Activated naive CD4-positive, alpha-beta T cell treated with anti-CD3 and anti-CD28 coated beads, Interleukin-2, amount 50 U/mL, for 72 hours (primary cell): ENCODE results near the gene CPA4. TPM values are rescaled to one million over a fixed set of nuclear protein-coding genes. Genes with fewer than 3 reads are reported as not detected.
"Not testable (repeated sequence)": the region's sequence is repeated elsewhere in the genome, so short reads cannot be mapped to it uniquely, and the experiment has no call there.

Experiments
- ATAC-seq, 2 donors: fragments of 150-1000 bp; cut with Tn5 transposase; 2 replicates each; pipeline ENCODE4 v1.10.0; 2021; ENCODE audit warnings: mild to moderate bottlenecking in 2 of 2, moderate library complexity in 2 of 2
- DNase-seq, 2 donors: peaks; one replicate each; pipeline ENCODE4 v3.0.0; 2021 to 2022; ENCODE audit warnings: low spot score in 2 of 2
- H3K27ac Mint-ChIP-seq, 2 donors: one replicate each; pipeline ENCODE4 v1.8.0; 2022; ENCODE audit warnings: mild to moderate bottlenecking in 2 of 2, mixed read lengths in 2 of 2
- H3K36me3 Mint-ChIP-seq, 2 donors: one replicate each; pipeline ENCODE4 v1.8.0; 2022; ENCODE audit warnings: mixed read lengths in 2 of 2
- H3K9me3 Mint-ChIP-seq, 2 donors: one replicate each; pipeline ENCODE4 v1.8.0; 2022; ENCODE audit warnings: mixed read lengths in 2 of 2
- total RNA-seq, 2 donors: library from RNA; stranded (reverse); gene quantifications; one replicate each; pipeline ENCODE4 v1.2.3, GENCODE V29; 2022

Gene CPA4
- total RNA-seq = not detected

- Mint-ChIP-seq H3K27ac (no peak within 1 kb of the TSS), H3K9me3 (peaks cover 0 to 10% of the 10 kb centered on the region in 2 donors), H3K36me3 (peaks cover 0 to 22% of the 10 kb centered on the region in 2 donors)
- DNase-seq = no peak
- no peak for ATAC-seq
These were observed at the start of gene CPA4 for GRCh38 chr7:130292682-130293257. Gene CPA4, plus strand, starts transcription at chr7:130293161. Its CDS starts 20 bp downstream, at chr7:130293181.

- Mint-ChIP-seq H3K36me3 (peaks cover 0 to 19% of the 10 kb centered on the region in 2 donors), H3K9me3 (peaks cover 0 to 17% of the 10 kb centered on the region in 2 donors)
- H3K27ac Mint-ChIP-seq, ATAC-seq, DNase-seq: not testable (repeated sequence)
These were observed 49.5 kb upstream of the CPA4 start for GRCh38 chr7:130243486-130243885.

- Mint-ChIP-seq H3K36me3 (peaks cover 0 to 19% of the 10 kb centered on the region in 2 donors), H3K9me3 (peaks cover 0 to 17% of the 10 kb centered on the region in 2 donors)
- not testable (repeated sequence) for DNase-seq, ATAC-seq, H3K27ac Mint-ChIP-seq
These were observed 46.5 kb upstream of the CPA4 start for GRCh38 chr7:130246491-130246890.

- ATAC-seq, H3K27ac Mint-ChIP-seq, DNase-seq: not testable (repeated sequence)
- Mint-ChIP-seq H3K36me3 (peaks cover 6 to 23% of the 10 kb centered on the region in 2 donors), H3K9me3 (peaks cover 0 to 23% of the 10 kb centered on the region in 2 donors)
These were observed 44.1 kb upstream of the CPA4 start for GRCh38 chr7:130248842-130249241.

GRCh38 chr7:130249626-130250025, 43.3 kb upstream of the CPA4 start:
- not testable (repeated sequence) for H3K27ac Mint-ChIP-seq, ATAC-seq, DNase-seq
- H3K36me3 Mint-ChIP-seq = peaks cover 8 to 17% of the 10 kb centered on the region in 2 donors
- peaks cover 0 to 25% of the 10 kb centered on the region in 2 donors for H3K9me3 Mint-ChIP-seq

- DNase-seq = no peak
- H3K36me3 Mint-ChIP-seq = peaks cover 20 to 24% of the 10 kb centered on the region in 2 donors
- peaks cover 6 to 10% of the 10 kb centered on the region in 2 donors for H3K9me3 Mint-ChIP-seq
- H3K27ac Mint-ChIP-seq = no peak overlapping the region
- no peak for ATAC-seq
These were observed 38.4 kb upstream of the CPA4 start for GRCh38 chr7:130254555-130254954.

- peaks cover 6 to 10% of the 10 kb centered on the region in 2 donors for H3K9me3 Mint-ChIP-seq
- no peak overlapping the region for H3K27ac Mint-ChIP-seq
- no peak for DNase-seq
- no peak for ATAC-seq
- peaks cover 20 to 30% of the 10 kb centered on the region in 2 donors for H3K36me3 Mint-ChIP-seq
These were observed 36.3 kb upstream of the CPA4 start for GRCh38 chr7:130256704-130257103.

GRCh38 chr7:130258494-130259078, 34.4 kb upstream of the CPA4 start:
- Mint-ChIP-seq H3K9me3 (peaks cover 6% of the 10 kb centered on the region in 2 donors), H3K27ac (no peak overlapping the region), H3K36me3 (peaks cover 17 to 27% of the 10 kb centered on the region in 2 donors)
- ATAC-seq (no peak), DNase-seq (no peak)

GRCh38 chr7:130262448-130262847, 30.5 kb upstream of the CPA4 start:
- no peak for DNase-seq
- Mint-ChIP-seq H3K9me3 (peaks cover 0 to 3% of the 10 kb centered on the region in 2 donors), H3K36me3 (peaks cover 5 to 15% of the 10 kb centered on the region in 2 donors), H3K27ac (no peak overlapping the region)
- no peak for ATAC-seq

GRCh38 chr7:130263130-130263529, 29.8 kb upstream of the CPA4 start:
- H3K36me3 Mint-ChIP-seq = peaks cover 5 to 15% of the 10 kb centered on the region in 2 donors
- H3K9me3 Mint-ChIP-seq = peaks cover 0 to 1% of the 10 kb centered on the region in 2 donors
- ATAC-seq = no peak

GRCh38 chr7:130266258-130266960, 26.6 kb upstream of the CPA4 start, which contains the start of gene CPA2:
Gene CPA2, plus strand, starts transcription at chr7:130266863. Its CDS starts 19 bp downstream, at chr7:130266882.
- DNase-seq (no peak), ATAC-seq (no peak)
- no peaks in the 10 kb centered on the region for H3K9me3 Mint-ChIP-seq
- peaks cover 0 to 3% of the 10 kb centered on the region in 2 donors for H3K36me3 Mint-ChIP-seq
- no peak within 1 kb of the TSS for H3K27ac Mint-ChIP-seq

More at GRCh38 chr7:130263130-130263529, 29.8 kb upstream of the CPA4 start:
- no peak for DNase-seq
- no peak overlapping the region for H3K27ac Mint-ChIP-seq

GRCh38 chr7:130266961-130267321, 26.0 kb upstream of the CPA4 start:
- Mint-ChIP-seq H3K36me3 (no peaks in the 10 kb centered on the region), H3K9me3 (no peaks in the 10 kb centered on the region), H3K27ac (no peak overlapping the region)

GRCh38 chr7:130268463-130269317, 24.3 kb upstream of the CPA4 start:
- H3K36me3 Mint-ChIP-seq = no peaks in the 10 kb centered on the region
- H3K9me3 Mint-ChIP-seq = no peaks in the 10 kb centered on the region
- H3K27ac Mint-ChIP-seq = no peak overlapping the region
- DNase-seq (no peak), ATAC-seq (no peak)

More at GRCh38 chr7:130266961-130267321, 26.0 kb upstream of the CPA4 start:
- DNase-seq = no peak
- ATAC-seq = no peak

- H3K27ac Mint-ChIP-seq = no peak overlapping the region
- no peak for DNase-seq
- ATAC-seq = no peak
- no peaks in the 10 kb centered on the region for H3K36me3 Mint-ChIP-seq
- H3K9me3 Mint-ChIP-seq = no peaks in the 10 kb centered on the region
These were observed 23.7 kb upstream of the CPA4 start for GRCh38 chr7:130269318-130269694.

GRCh38 chr7:130270947-130271800, 21.8 kb upstream of the CPA4 start:
- Mint-ChIP-seq H3K9me3 (no peaks in the 10 kb centered on the region), H3K27ac (no peak overlapping the region), H3K36me3 (no peaks in the 10 kb centered on the region)
- ATAC-seq = no peak
- no peak for DNase-seq
